ENCODE measurements around the gene ARHGAP10.

The ARHGAP10 gene

GRCh38 chr4:148110169-148110568 lies 378.3 kb downstream of the ARHGAP10 start:
- DNase-seq, result no peak

- no peak for DNase-seq
These were observed 380.5 kb downstream of the ARHGAP10 start for GRCh38 chr4:148112231-148112982.

DNA sequence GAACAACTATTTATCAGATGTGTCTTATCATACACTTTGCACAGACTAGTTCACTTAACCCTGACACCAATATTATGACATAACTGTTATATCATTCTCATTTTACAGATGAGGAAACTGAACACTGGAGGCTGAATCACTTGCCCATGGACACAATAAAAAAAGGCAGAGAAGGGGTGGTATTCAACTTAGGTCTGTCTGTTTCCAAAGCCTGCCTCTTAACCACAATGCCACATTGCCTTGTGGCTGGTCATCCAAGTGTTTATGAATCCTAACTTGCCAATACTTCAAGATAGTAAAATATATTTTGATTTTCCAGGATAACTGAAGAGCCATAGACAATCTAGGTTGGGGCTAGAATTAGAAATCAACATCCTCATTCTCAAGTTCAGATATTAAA lies 382.5 kb downstream of the ARHGAP10 start:
- DNase-seq, result no peak

DNA sequence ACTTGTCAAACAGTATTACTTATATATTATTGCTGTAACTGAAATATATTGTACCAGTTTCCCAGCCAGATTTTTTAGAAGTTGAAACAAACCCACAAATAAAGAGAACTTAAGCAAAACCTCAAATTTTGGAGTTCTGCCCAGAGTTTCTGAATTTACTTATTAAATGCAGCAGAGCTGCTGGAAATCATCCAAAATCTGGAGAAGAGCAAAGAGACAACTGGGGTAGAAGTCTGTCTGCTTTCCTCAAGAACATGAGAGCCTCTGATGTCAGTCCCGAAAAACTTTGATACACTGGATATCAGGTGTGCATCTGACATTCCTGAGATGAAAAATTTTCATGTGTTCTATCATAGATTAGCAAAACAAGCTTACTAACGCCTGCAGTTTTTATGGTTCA lies 384.4 kb downstream of the ARHGAP10 start:
- DNase-seq, result no peak

- no peak for DNase-seq
These were observed 385.1 kb downstream of the ARHGAP10 start for GRCh38 chr4:148116969-148117368.

GRCh38 chr4:148118179-148118578 lies 386.3 kb downstream of the ARHGAP10 start:
- DNase-seq, result no peak

DNA sequence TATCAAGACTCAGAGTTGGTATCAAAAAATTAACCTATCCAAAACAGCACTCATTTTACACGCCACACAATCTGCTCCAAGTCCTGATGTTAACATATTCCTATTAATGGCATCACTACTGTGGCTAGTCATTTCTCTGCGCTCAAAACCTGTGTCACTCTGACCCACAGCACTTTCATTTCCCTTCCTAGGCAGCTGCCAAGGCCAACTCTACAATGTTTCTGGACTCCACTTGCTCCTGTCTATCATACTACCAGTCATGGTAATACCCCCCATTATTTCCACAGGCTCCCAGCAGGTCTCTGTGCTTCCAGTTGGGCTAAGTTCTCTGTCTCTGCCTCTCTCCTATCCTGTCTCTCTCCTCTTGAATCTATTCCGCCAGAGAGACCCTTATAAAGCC lies 386.7 kb downstream of the ARHGAP10 start:
- no peak for DNase-seq

- DNase-seq, result no peak
These were observed 388.3 kb downstream of the ARHGAP10 start for GRCh38 chr4:148120216-148120615.

All from NCI-H1417 treated with DMSO at 0.1 percent for 48 hours (cell line).